ENCODE data around the gene ARPP19. TPM values are rescaled to one million over a fixed set of nuclear protein-coding genes. Genes with fewer than 3 reads are reported as not detected.
"Not testable (repeated sequence)": the region's sequence is repeated elsewhere in the genome, so short reads cannot be mapped to it uniquely, and the experiment has no call there.

The ARPP19 gene
- total RNA-seq, 3 donors from 2014 or later = 64.5 to 201 (median 108) TPM

DNA sequence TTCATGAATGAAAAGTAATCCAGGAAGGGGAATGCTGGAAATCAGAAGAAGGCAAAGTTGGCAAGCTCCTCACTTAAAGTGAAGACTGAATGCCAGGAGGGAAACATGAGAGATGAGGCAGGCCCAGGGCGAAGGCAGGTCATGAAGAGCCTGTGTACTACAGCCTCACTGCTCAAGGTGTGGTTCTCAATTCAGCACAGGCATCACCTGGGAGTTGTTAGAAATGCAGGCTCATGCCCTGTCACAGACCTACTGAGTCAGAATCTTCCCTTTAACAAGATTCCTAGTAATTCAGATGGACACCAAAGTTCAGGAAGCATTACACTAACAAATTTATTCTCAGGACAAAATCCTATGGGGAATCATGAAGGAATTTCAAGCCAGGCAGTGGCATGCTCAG lies 54.3 kb downstream of the ARPP19 start:
- DNase-seq (no peak), ATAC-seq (no peak)
- Histone ChIP-seq H3K9me3 (no peaks in the 10 kb centered on the region), H3K4me3 (no peak overlapping the region), H3K36me3 (ENCODE audit: low read depth) (no peaks in the 10 kb centered on the region), H3K4me1 (ENCODE audit: low read depth) (no peaks in the 10 kb centered on the region)
- intact Hi-C loops (cut with DNase I, micrococcal nuclease) = no loop called here
- TF ChIP-seq, protein P1, sequence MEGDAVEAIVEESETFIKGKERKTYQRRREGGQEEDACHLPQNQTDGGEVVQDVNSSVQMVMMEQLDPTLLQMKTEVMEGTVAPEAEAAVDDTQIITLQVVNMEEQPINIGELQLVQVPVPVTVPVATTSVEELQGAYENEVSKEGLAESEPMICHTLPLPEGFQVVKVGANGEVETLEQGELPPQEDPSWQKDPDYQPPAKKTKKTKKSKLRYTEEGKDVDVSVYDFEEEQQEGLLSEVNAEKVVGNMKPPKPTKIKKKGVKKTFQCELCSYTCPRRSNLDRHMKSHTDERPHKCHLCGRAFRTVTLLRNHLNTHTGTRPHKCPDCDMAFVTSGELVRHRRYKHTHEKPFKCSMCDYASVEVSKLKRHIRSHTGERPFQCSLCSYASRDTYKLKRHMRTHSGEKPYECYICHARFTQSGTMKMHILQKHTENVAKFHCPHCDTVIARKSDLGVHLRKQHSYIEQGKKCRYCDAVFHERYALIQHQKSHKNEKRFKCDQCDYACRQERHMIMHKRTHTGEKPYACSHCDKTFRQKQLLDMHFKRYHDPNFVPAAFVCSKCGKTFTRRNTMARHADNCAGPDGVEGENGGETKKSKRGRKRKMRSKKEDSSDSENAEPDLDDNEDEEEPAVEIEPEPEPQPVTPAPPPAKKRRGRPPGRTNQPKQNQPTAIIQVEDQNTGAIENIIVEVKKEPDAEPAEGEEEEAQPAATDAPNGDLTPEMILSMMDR (IDR thresholded peaks at IDR 0.05) = no peak

- H3K4me3 ChIP-seq; DNase-seq; H3K9me3 ChIP-seq; ATAC-seq; H3K36me3 ChIP-seq (ENCODE audit: low read depth); H3K4me1 ChIP-seq (ENCODE audit: low read depth); intact Hi-C loops (cut with DNase I, micrococcal nuclease): not testable (repeated sequence)
Observed at GRCh38 chr15:52512869-52513268, 56.0 kb downstream of the ARPP19 start.

GRCh38 chr15:52511084-52511483 lies 57.7 kb downstream of the ARPP19 start:
- DNase-seq (no peak), ATAC-seq (no peak)
- intact Hi-C loops (cut with DNase I, micrococcal nuclease) = no loop called here
- no peaks in the 10 kb centered on the region for H3K4me1 ChIP-seq (ENCODE audit: low read depth)
- H3K4me3 ChIP-seq = no peak overlapping the region
- no peaks in the 10 kb centered on the region for H3K9me3 ChIP-seq
- TF ChIP-seq, protein P1 (IDR thresholded peaks at IDR 0.05) = no peak
- H3K36me3 ChIP-seq (ENCODE audit: low read depth) = no peaks in the 10 kb centered on the region

DNA sequence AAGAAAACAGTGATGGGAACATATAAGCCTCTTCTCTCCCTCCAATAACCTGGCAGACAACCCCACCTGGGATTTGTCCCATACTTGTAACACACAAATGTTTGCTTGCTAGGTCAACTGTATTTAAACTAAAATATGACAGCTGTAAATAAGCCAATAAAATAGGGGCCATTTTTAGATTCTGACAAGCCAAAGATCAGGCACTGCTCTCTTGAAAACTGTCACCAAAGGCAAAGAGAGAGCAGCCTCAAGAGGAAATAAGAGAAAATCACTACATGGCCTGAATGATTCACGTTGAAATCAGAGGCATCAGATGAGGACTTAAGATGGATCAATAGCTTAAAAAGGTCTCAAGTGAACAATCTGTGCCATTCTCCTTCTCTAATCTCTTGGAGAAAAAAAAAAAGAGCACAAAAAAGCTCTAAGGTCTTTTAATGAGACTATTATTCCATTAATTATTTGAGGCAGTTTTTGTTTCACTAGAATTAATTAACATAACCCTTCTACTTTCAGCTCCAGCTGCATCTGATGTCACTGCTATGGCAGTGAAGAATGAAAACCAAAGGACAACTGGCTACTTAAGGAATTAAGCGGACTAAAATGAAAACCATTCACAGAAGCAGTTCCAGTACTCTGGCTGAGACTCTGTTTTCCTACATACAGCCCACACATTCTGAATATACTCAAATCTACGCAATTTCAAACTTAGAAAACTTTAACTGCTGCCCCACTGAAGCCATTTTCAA lies 59.2 kb downstream of the ARPP19 start:
- Histone ChIP-seq H3K4me3 (no peak overlapping the region), H3K4me1 (ENCODE audit: low read depth) (no peaks in the 10 kb centered on the region), H3K9me3 (no peaks in the 10 kb centered on the region), H3K36me3 (ENCODE audit: low read depth) (no peaks in the 10 kb centered on the region)
- intact Hi-C loops (cut with DNase I, micrococcal nuclease) = no loop called here
- ATAC-seq (no peak), DNase-seq (no peak)
- TF ChIP-seq, protein P1 (IDR thresholded peaks at IDR 0.05) = no peak

GRCh38 chr15:52506549-52506948 lies 62.3 kb downstream of the ARPP19 start:
- ATAC-seq = no peak
- no peak overlapping the region for H3K4me3 ChIP-seq
- intact Hi-C loops (cut with DNase I, micrococcal nuclease) = no loop called here
- H3K9me3 ChIP-seq = no peaks in the 10 kb centered on the region
- H3K4me1 ChIP-seq (ENCODE audit: low read depth) = no peaks in the 10 kb centered on the region
- DNase-seq = no peak
- H3K36me3 ChIP-seq (ENCODE audit: low read depth) = no peaks in the 10 kb centered on the region
- TF ChIP-seq, protein P1 (IDR thresholded peaks at IDR 0.05) = no peak

- Histone ChIP-seq H3K9me3 (no peaks in the 10 kb centered on the region), H3K4me1 (ENCODE audit: low read depth) (no peaks in the 10 kb centered on the region), H3K4me3 (no peak overlapping the region), H3K36me3 (ENCODE audit: low read depth) (no peaks in the 10 kb centered on the region)
- ATAC-seq (no peak), DNase-seq (peak in 1 of 3 donors; percentile 54)
- intact Hi-C loops (cut with DNase I, micrococcal nuclease) = no loop called here
- TF ChIP-seq, protein P1 (IDR thresholded peaks at IDR 0.05) = no peak
Observed at GRCh38 chr15:52505151-52505550, 63.7 kb downstream of the ARPP19 start.
